ENCODE results near the gene SETD5. TPM values are rescaled to one million over a fixed set of nuclear protein-coding genes. Genes with fewer than 3 reads are reported as not detected.

SETD5 gene
- total and polyA plus RNA-seq, 2 donors (not counting 3 experiments of a cell fraction or from before 2014, with no cell fraction given), result 48.2 to 149 TPM

- intact Hi-C loops (cut with micrococcal nuclease) (no loop called here), dilution Hi-C loops (cut with MboI; ENCODE audit: extremely low pct_ligation_motif_present, low sequenced_read_pairs) (no loop called here)
- Histone ChIP-seq H2AFZ (ENCODE audit: low read depth, low read length) (no peak overlapping the region), H3K4me3 (replicated peaks in 1 of 3; ENCODE audit: insufficient read depth in 1 of 3, low read depth in 1 of 3, low read length in 3 of 3) (peak overlapping the region in 1 of 3 experiments; percentile 86), H3K4me2 (ENCODE audit: insufficient read depth, low read length) (peak overlapping the region; percentile 96), H3K27me3 (ENCODE audit: control insufficient read depth in 2 of 2, insufficient read depth in 2 of 2, low read length in 2 of 2) (no peaks in the 10 kb centered on the region), H3K36me3 (ENCODE audit: control insufficient read depth in 2 of 2, extremely low read depth in 1 of 2, insufficient read depth in 2 of 2, low read length in 2 of 2) (no peaks in the 10 kb centered on the region), H3K9me1 (replicated peaks; ENCODE audit: control insufficient read depth, extremely low read depth, insufficient read depth, low read length) (no peaks in the 10 kb centered on the region), H3K79me2 (ENCODE audit: control insufficient read depth, insufficient read depth, low read length) (peaks cover 85% of the 10 kb centered on the region), H3K9ac (replicated peaks; ENCODE audit: extremely low read depth, insufficient read depth, low read length) (peak overlapping the region; percentile 99), H3K27ac (ENCODE audit: insufficient read depth, low read depth, low read length) (peak overlapping the region; percentile 31), H3K9me3 (replicated peaks; ENCODE audit: control insufficient read depth, insufficient read depth, low read length) (no peaks in the 10 kb centered on the region), H3K4me1 (ENCODE audit: control insufficient read depth, extremely low read depth, insufficient read depth, low read length) (peaks cover 47% of the 10 kb centered on the region), H4K20me1 (replicated peaks; ENCODE audit: control insufficient read depth, extremely low read depth, insufficient read depth, low read length) (peaks cover 31% of the 10 kb centered on the region)
- no peak for FAIRE-seq
- CTCF ChIA-PET, result interaction anchor here (0.8 kb wide), 1 partner anchor 8 kb away, joined by 4 read pairs; no protein-coding TSS in a partner anchor
- TF ChIP-seq EZH2 (IDR thresholded peaks at IDR 0.05; ENCODE audit: borderline replicate concordance, low read depth, low read length, severe bottlenecking) (no peak), FOS (IDR thresholded peaks at IDR 0.05; ENCODE audit: borderline replicate concordance, insufficient read depth, low read length) (no peak), GATA2 (IDR thresholded peaks at IDR 0.05; ENCODE audit: insufficient read depth, insufficient read length, low read depth, low read length) (no peak), POLR2A (IDR thresholded peaks at IDR 0.05; ENCODE audit: low read depth, low read length) (no peak), MYC (IDR thresholded peaks at IDR 0.05; ENCODE audit: low read depth, low read length) (no peak), JUN (IDR thresholded peaks at IDR 0.05; ENCODE audit: borderline replicate concordance, insufficient read depth, insufficient read length, low read depth) (no peak), CTCF (IDR thresholded peaks at IDR 0.05; ENCODE audit: extremely low read depth in 1 of 2, insufficient read depth in 1 of 2, low read depth in 1 of 2, low read length in 2 of 2) (no peak), MAX (IDR thresholded peaks at IDR 0.05; ENCODE audit: insufficient read depth, insufficient read length) (no peak), POLR2AphosphoS5 (IDR thresholded peaks at IDR 0.05; ENCODE audit: insufficient read depth, low read depth, low read length) (no peak)
- POLR2A ChIA-PET, result no interaction called here
- BruUV-seq (replicated peaks), result no TSS peak
- DNase-seq (ENCODE audit: low read depth, low spot score), result peak; percentile 21
These were observed 3.2 kb downstream of the SETD5 start for GRCh38 chr3:9400616-9401015.

All from endothelial cell of umbilical vein (primary cell).